CD14-positive monocyte (primary cell): Measurements from ENCODE around the gene LRRFIP2. TPM values are rescaled to one million over a fixed set of nuclear protein-coding genes. Genes with fewer than 3 reads are reported as not detected.

ENCODE experiments used
- DNase-seq, 3 donors: peaks; one replicate each; pipeline ENCODE4 v3.0.0-alpha.2; 2011 to 2022
- H2AFZ ChIP-seq: 2 replicates; pipeline ENCODE4 v1.6.0; 2012; ENCODE audit warnings: mild to moderate bottlenecking, low read depth, low read length, inconsistent platforms; ENCODE audit not compliant: insufficient read depth, poor library complexity, severe bottlenecking
- H3K27ac ChIP-seq, 2 donors: 1 replicate in 1 of 2; 2 replicates in 1 of 2; pipeline ENCODE4 v1.5.1; 2012 to 2013; ENCODE audit warnings: low read length in 2 of 2, control low read depth in 1 of 2, inconsistent platforms in 1 of 2, low read depth in 1 of 2, mild to moderate bottlenecking in 1 of 2
- H3K27me3 ChIP-seq, 2 donors: one replicate each; pipeline versions ENCODE4 v1.6.0 to v1.6.1; 2011 to 2013; ENCODE audit warnings: low read length in 2 of 2; ENCODE audit not compliant: control insufficient read depth in 2 of 2, insufficient read depth in 2 of 2
- H3K36me3 ChIP-seq, 2 donors: replicated peaks in 1 of 2; 1 replicate in 1 of 2; 2 replicates in 1 of 2; pipeline versions ENCODE4 v1.5.1 to v1.6.1; 2012 to 2013; ENCODE audit warnings: low read length in 2 of 2, control low read depth in 1 of 2, inconsistent platforms in 1 of 2, mild to moderate bottlenecking in 1 of 2; ENCODE audit not compliant: insufficient read depth in 2 of 2, control insufficient read depth in 1 of 2
- H3K4me1 ChIP-seq, 2 donors: 1 replicate in 1 of 2; 2 replicates in 1 of 2; pipeline versions ENCODE4 v1.5.1 to v1.6.1; 2012 to 2013; ENCODE audit warnings: low read length in 2 of 2, control low read depth in 1 of 2, inconsistent platforms in 1 of 2, mild to moderate bottlenecking in 1 of 2, moderate library complexity in 1 of 2; ENCODE audit not compliant: insufficient read depth in 2 of 2, control insufficient read depth in 1 of 2
- H3K4me2 ChIP-seq: replicated peaks from 2 replicates; pipeline ENCODE3; 2012; ENCODE audit warnings: low read length, moderate library complexity, mild to moderate bottlenecking; ENCODE audit not compliant: poor library complexity, severe bottlenecking; ENCODE audit errors: extremely low read depth
- H3K4me3 ChIP-seq, 3 experiments: fragments of 200-600 bp in 1 of 3; sonication (generic) in 1 of 3; replicated peaks in 1 of 3; 1 replicate in 2 of 3; 2 replicates in 1 of 3; pipeline ENCODE4 v1.5.1; 2011 to 2013; ENCODE audit warnings: low read length in 3 of 3, mild to moderate bottlenecking in 3 of 3, control low read depth in 2 of 3, low read depth in 2 of 3, inconsistent platforms in 1 of 3, moderate library complexity in 1 of 3
- H3K79me2 ChIP-seq: 2 replicates; pipeline ENCODE4 v1.6.0; 2012; ENCODE audit warnings: mild to moderate bottlenecking, control low read depth, inconsistent platforms, low read length, moderate library complexity; ENCODE audit not compliant: insufficient read depth
- H3K9ac ChIP-seq: 2 replicates; pipeline ENCODE4 v1.6.0; 2017; ENCODE audit warnings: low read length, mild to moderate bottlenecking; ENCODE audit not compliant: insufficient read depth, poor library complexity, severe bottlenecking
- H3K9me3 ChIP-seq, 2 donors: replicated peaks in 1 of 2; 1 replicate in 1 of 2; 2 replicates in 1 of 2; pipeline versions ENCODE4 v1.5.1 to v1.6.1; 2012 to 2013; ENCODE audit warnings: low read length in 2 of 2, control low read depth in 1 of 2; ENCODE audit not compliant: control insufficient read depth in 1 of 2, insufficient read depth in 1 of 2
- H4K20me1 ChIP-seq: 2 replicates; pipeline ENCODE4 v1.6.0; 2012; ENCODE audit warnings: mild to moderate bottlenecking, low read length, control low read depth, moderate library complexity; ENCODE audit not compliant: insufficient read depth
- H3K27ac Mint-ChIP-seq, 7 donors: one replicate each; pipeline ENCODE4 v1.8.0; 2020; ENCODE audit warnings: mild to moderate bottlenecking in 7 of 7, mixed read lengths in 7 of 7, moderate library complexity in 6 of 7, inconsistent platforms in 2 of 7
- H3K27me3 Mint-ChIP-seq, 3 donors: one replicate each; pipeline ENCODE4 v1.8.0; 2021 to 2022; ENCODE audit warnings: low read depth in 3 of 3, mild to moderate bottlenecking in 3 of 3, mixed read lengths in 3 of 3, moderate library complexity in 3 of 3, inconsistent platforms in 1 of 3
- H3K36me3 Mint-ChIP-seq, 2 donors: one replicate each; pipeline ENCODE4 v1.8.0; 2020; ENCODE audit warnings: mixed read lengths in 2 of 2, inconsistent platforms in 1 of 2, mild to moderate bottlenecking in 1 of 2
- H3K4me1 Mint-ChIP-seq: one replicate; pipeline ENCODE4 v1.8.0; 2020; ENCODE audit warnings: mild to moderate bottlenecking, mixed read lengths
- H3K4me3 Mint-ChIP-seq, 2 donors: one replicate each; pipeline ENCODE4 v1.8.0; 2020; ENCODE audit warnings: mild to moderate bottlenecking in 2 of 2, mixed read lengths in 2 of 2, moderate library complexity in 1 of 2
- H3K9me3 Mint-ChIP-seq, 7 donors: one replicate each; pipeline ENCODE4 v1.8.0; 2020 to 2022; ENCODE audit warnings: mixed read lengths in 7 of 7, mild to moderate bottlenecking in 6 of 7, moderate library complexity in 6 of 7, inconsistent platforms in 2 of 7
- WGBS: methylation state at CpG from one replicate; pipeline ENCODE4 v1.1.5; 2013; ENCODE audit warnings: missing lambda C conversion rate; ENCODE audit not compliant: insufficient coverage; 5-methylcytosine and 5-hydroxymethylcytosine counted together
- intact Hi-C, 2 donors: fragments of 100-400 bp; cut with micrococcal nuclease; formaldehyde crosslinking; loops; one replicate each; pipeline versions ENCODE4 v1.15.0 to v1.15.1; 2023
- polyA plus RNA-seq, 3 donors: library from polyadenylated mRNA; depleted of rRNA in 1 of 3; unstranded in 2 of 3; stranded (reverse) in 1 of 3; fragments of 300-500 nt in 2 of 3; fragments of >200 nt in 1 of 3; fragmentation: Illumina TruSeq in 2 of 3; gene quantifications; 1 replicate in 2 of 3; 2 replicates in 1 of 3; pipeline ENCODE4 v1.2.3, GENCODE V29; 2012 to 2021
- TF ChIP-seq, protein P1 (sequence below): fragments of 200-600 bp; IDR thresholded peaks from one replicate; pipeline ENCODE4 v1.8.0; 2022; ENCODE audit warnings: antibody characterized with exemption, mild to moderate bottlenecking

The LRRFIP2 gene
- polyA plus RNA-seq, 3 donors: 30.9 to 39.4 (median 31.7) TPM

DNA sequence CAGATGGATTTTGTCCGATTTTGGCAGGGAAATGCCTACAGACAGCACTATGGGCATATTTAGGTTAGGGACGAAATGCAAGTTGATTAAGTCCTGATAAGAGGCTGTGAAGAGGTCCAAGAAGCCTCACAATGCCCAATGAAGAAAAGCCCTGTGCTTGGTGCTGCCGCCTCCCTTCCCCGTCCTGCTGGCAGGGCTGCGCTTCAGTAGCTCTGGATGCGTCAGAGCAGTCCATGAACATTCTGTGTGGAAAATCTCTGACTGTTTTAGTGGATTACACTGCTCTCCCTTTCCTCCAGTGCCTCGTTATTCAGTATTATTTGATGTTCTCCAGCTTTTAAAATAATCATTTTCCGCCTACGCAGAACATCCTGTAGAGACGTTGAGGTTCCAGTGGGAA, 141.4 kb downstream of the LRRFIP2 start:
- no peak overlapping the region for H3K27ac Mint-ChIP-seq
- Histone ChIP-seq H3K79me2 (no peaks in the 10 kb centered on the region), H3K4me3 (no peak overlapping the region), H3K27me3 (no peaks in the 10 kb centered on the region), H3K36me3 (peaks cover 71 to 100% of the 10 kb centered on the region in 2 donors), H3K9me3 (peaks cover 3 to 11% of the 10 kb centered on the region in 2 donors), H3K9ac (no peak overlapping the region), H3K4me2 (no peak overlapping the region), H3K27ac (no peak overlapping the region), H4K20me1 (no peaks in the 10 kb centered on the region), H2AFZ (no peak overlapping the region), H3K4me1 (no peaks in the 10 kb centered on the region)
- no peak overlapping the region for H3K4me3 Mint-ChIP-seq
- TF ChIP-seq, protein P1, sequence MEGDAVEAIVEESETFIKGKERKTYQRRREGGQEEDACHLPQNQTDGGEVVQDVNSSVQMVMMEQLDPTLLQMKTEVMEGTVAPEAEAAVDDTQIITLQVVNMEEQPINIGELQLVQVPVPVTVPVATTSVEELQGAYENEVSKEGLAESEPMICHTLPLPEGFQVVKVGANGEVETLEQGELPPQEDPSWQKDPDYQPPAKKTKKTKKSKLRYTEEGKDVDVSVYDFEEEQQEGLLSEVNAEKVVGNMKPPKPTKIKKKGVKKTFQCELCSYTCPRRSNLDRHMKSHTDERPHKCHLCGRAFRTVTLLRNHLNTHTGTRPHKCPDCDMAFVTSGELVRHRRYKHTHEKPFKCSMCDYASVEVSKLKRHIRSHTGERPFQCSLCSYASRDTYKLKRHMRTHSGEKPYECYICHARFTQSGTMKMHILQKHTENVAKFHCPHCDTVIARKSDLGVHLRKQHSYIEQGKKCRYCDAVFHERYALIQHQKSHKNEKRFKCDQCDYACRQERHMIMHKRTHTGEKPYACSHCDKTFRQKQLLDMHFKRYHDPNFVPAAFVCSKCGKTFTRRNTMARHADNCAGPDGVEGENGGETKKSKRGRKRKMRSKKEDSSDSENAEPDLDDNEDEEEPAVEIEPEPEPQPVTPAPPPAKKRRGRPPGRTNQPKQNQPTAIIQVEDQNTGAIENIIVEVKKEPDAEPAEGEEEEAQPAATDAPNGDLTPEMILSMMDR: no peak
- H3K36me3 Mint-ChIP-seq: peaks cover 82 to 91% of the 10 kb centered on the region in 2 donors
- H3K9me3 Mint-ChIP-seq: peaks cover 4 to 17% (median 10%) of the 10 kb centered on the region in 7 donors
- intact Hi-C loops: no loop called here
- WGBS: 100% methylated on average over 3 of the region's 10 CpGs
- H3K4me1 Mint-ChIP-seq: no peaks in the 10 kb centered on the region
- no peak for DNase-seq
- peaks cover 0 to 2% (median 0%) of the 10 kb centered on the region in 3 donors for H3K27me3 Mint-ChIP-seq

DNA sequence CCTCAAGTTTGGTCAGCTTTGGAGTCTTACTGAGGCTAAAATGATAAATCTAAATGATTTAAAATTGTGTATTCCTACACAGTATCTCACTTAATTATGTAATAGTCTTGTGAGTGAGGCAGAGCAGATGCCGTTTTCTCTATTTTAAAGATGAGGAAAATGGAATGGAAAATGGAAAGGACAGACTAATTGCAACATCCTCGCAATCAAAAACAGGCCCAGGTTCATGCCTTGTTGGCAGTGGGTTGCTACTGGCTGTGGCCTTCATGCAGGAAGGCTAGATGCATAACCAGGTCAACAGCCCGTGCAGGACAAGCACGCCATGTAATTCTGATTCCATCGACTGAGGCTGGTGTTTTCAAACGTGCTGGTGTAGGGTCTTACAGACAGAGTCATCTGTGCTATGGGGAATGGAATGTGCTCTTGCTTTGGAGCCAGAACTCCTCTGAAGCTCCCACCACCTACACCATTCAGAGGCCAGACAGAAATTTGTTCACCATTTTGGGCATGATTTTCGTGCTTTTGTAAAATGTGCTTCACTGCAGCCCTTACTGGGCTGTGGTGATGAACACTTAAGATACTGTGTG, 143.2 kb downstream of the LRRFIP2 start:
- 92% methylated on average over 2 of the region's 7 CpGs for WGBS
- DNase-seq: no peak
- Histone ChIP-seq H3K79me2 (no peaks in the 10 kb centered on the region), H3K4me3 (no peak overlapping the region), H2AFZ (no peak overlapping the region), H3K4me1 (no peaks in the 10 kb centered on the region), H3K27ac (no peak overlapping the region), H4K20me1 (no peaks in the 10 kb centered on the region), H3K36me3 (peaks cover 72 to 99% of the 10 kb centered on the region in 2 donors), H3K9ac (no peak overlapping the region), H3K4me2 (no peak overlapping the region), H3K9me3 (peaks cover 3 to 8% of the 10 kb centered on the region in 2 donors), H3K27me3 (no peaks in the 10 kb centered on the region)
- H3K4me1 Mint-ChIP-seq: no peaks in the 10 kb centered on the region
- peaks cover 0 to 2% (median 2%) of the 10 kb centered on the region in 3 donors for H3K27me3 Mint-ChIP-seq
- no peak overlapping the region for H3K27ac Mint-ChIP-seq
- intact Hi-C loops: no loop called here
- no peak overlapping the region for H3K4me3 Mint-ChIP-seq
- H3K9me3 Mint-ChIP-seq: peaks cover 4 to 15% (median 7%) of the 10 kb centered on the region in 7 donors
- TF ChIP-seq, protein P1: no peak
- peaks cover 86 to 95% of the 10 kb centered on the region in 2 donors for H3K36me3 Mint-ChIP-seq
